ENCODE results near the gene KIF23. TPM values are rescaled to one million over a fixed set of nuclear protein-coding genes. Genes with fewer than 3 reads are reported as not detected.

Gene KIF23
- total and polyA plus RNA-seq, 12 donors, result 0.17 to 3.4 (median 0.57) TPM

GRCh38 chr15:69497667-69498066, 83.5 kb downstream of the KIF23 start:
- WGBS, 2 donors, result 73 to 85% methylated on average over 1 of the region's 1 CpG
- intact Hi-C loops (cut with DNase I), result no loop called here
- ATAC-seq (no peak), DNase-seq (no peak)
- no peaks in the 10 kb centered on the region for H3K9me3 ChIP-seq
- TF ChIP-seq CTCF (IDR thresholded peaks at IDR 0.05), result no peak
- no peak overlapping the region for H3K27ac ChIP-seq
- H3K27me3 ChIP-seq, result no peaks in the 10 kb centered on the region
- H3K4me1 ChIP-seq, result peaks cover 0 to 14% (median 6%) of the 10 kb centered on the region in 9 donors
- H3K36me3 ChIP-seq, result no peaks in the 10 kb centered on the region
- H3K4me3 ChIP-seq, result no peak overlapping the region

Other genes with a start within 250 kb of the KIF23 start
- under 1 TPM; 0.32 to 0.97 (median 0.60) TPM for gene PAQR5, start 115.4 kb upstream of the KIF23 start, total RNA-seq
- 1 to 10 TPM in 1 of 2 donors, under 1 TPM in 1; 0.52 to 1.0 TPM for gene PAQR5, start 115.4 kb upstream of the KIF23 start, polyA plus RNA-seq
- gene RPLP1, start 38.5 kb downstream of the KIF23 start, total RNA-seq, result 1,000 to 10,000 TPM; 1,068 to 1,464 (median 1,266) TPM
- 1,000 to 10,000 TPM; 1,192 to 2,100 TPM for gene RPLP1, start 38.5 kb downstream of the KIF23 start, polyA plus RNA-seq